HCT116 (cell line): ENCODE measurements around the gene SERINC5. TPM values are rescaled to one million over a fixed set of nuclear protein-coding genes. Genes with fewer than 3 reads are reported as not detected.

Experiments
- ATAC-seq: fragments of 200-7000 bp; cut with Tn5 transposase; 2 replicates; pipeline ENCODE4 v1.9.1; 2020; ENCODE audit warnings: mild to moderate bottlenecking, moderate library complexity
- BruUV-seq: library from RNA; stranded (reverse); fragments of 400-500 nt; replicated peaks from 2 replicates; lab custom pipeline; 2021; lab: Mats Ljungman, UMichigan
- CTCF ChIA-PET: fragments of 300-600 bp; sonication (Branson Sonifier 250); formaldehyde crosslinking; loops from one replicate; lab custom pipeline; 2021; ENCODE audit warnings: antibody characterized with exemption; lab: Charles Lee
- POLR2A ChIA-PET: fragments of 300-600, 350-600 bp; sonication (Branson Sonifier 250); formaldehyde crosslinking; loops from one replicate; lab custom pipeline; 2021; ENCODE audit warnings: antibody characterized with exemption; lab: Charles Lee
- RAD21 ChIA-PET, 2 experiments: fragments of 300-600 bp; sonication (Branson Sonifier 250); formaldehyde crosslinking; loops; one replicate each; lab custom pipeline; 2023; ENCODE audit warnings: low total read pairs in 2 of 2; ENCODE audit not compliant: uncharacterized antibody in 2 of 2, unreplicated experiment in 2 of 2, low non-redundant PET in 1 of 2; lab: Charles Lee
- DNase-seq: peaks from one replicate; pipeline ENCODE4 v3.0.0-alpha.2; 2010; ENCODE audit warnings: low read depth, low spot score
- H2AFZ ChIP-seq: fragments of 200-600 bp; shearing (Covaris generic), sonication (generic); 2 replicates; pipeline ENCODE4 v1.6.1; 2017; ENCODE audit warnings: low read depth, mixed run types, mixed read lengths, antibody characterized with exemption, low read length; ENCODE audit not compliant: poor library complexity, severe bottlenecking
- H3K27ac ChIP-seq: 2 replicates; pipeline ENCODE4 v1.5.1; 2012; ENCODE audit warnings: low read depth, low read length
- H3K27me3 ChIP-seq: fragments of 200-600 bp; sonication (generic); 2 replicates; pipeline ENCODE4 v1.6.1; 2016; ENCODE audit warnings: mixed run types, low read length, mixed read lengths; ENCODE audit not compliant: insufficient read depth
- H3K36me3 ChIP-seq, 2 experiments: fragments of 200-500 bp in 1 of 2; fragments of 200-600 bp in 1 of 2; sonication (Bioruptor generic) in 1 of 2; sonication (generic) in 1 of 2; 2 replicates each; pipeline versions ENCODE4 v1.5.1 to v1.6.1; 2014 to 2016; ENCODE audit warnings: low read length in 2 of 2, inconsistent platforms in 1 of 2, mixed read lengths in 1 of 2, mixed run types in 1 of 2; ENCODE audit not compliant: insufficient read depth in 2 of 2, control insufficient read depth in 1 of 2
- H3K4me1 ChIP-seq, 2 experiments: fragments of 200-600 bp in 1 of 2; sonication (generic) in 1 of 2; 2 replicates each; pipeline versions ENCODE4 v1.5.1 to v1.6.1; 2012 to 2017; ENCODE audit warnings: low read length in 2 of 2, inconsistent platforms in 1 of 2, mild to moderate bottlenecking in 1 of 2, mixed read lengths in 1 of 2, mixed run types in 1 of 2, moderate library complexity in 1 of 2; ENCODE audit not compliant: insufficient read depth in 2 of 2, control insufficient read depth in 1 of 2
- H3K4me2 ChIP-seq: fragments of 200-600 bp; sonication (generic); 2 replicates; pipeline ENCODE4 v1.6.1; 2017; ENCODE audit warnings: mixed run types, low read length, mixed read lengths
- H3K4me3 ChIP-seq, 2 experiments: fragments of 200-600 bp in 1 of 2; sonication (generic) in 1 of 2; replicated peaks in 1 of 2; 2 replicates each; pipeline ENCODE4 v1.5.1; 2011 to 2016; ENCODE audit warnings: low read length in 2 of 2, control low read depth in 1 of 2, low read depth in 1 of 2, mild to moderate bottlenecking in 1 of 2, mixed read lengths in 1 of 2, mixed run types in 1 of 2
- H3K79me2 ChIP-seq: fragments of 200-600 bp; sonication (generic); 2 replicates; pipeline ENCODE4 v1.6.1; 2017; ENCODE audit warnings: mild to moderate bottlenecking, mixed run types, low read length, moderate library complexity, mixed read lengths; ENCODE audit not compliant: insufficient read depth
- H3K9ac ChIP-seq: fragments of 200-600 bp; sonication (generic); 2 replicates; pipeline ENCODE4 v1.6.1; 2016; ENCODE audit warnings: low read length, mixed read lengths
- H3K9me2 ChIP-seq: fragments of 200-600 bp; sonication (generic), shearing (Covaris generic); 2 replicates; pipeline ENCODE4 v1.6.1; 2017; ENCODE audit warnings: mixed run types, mild to moderate bottlenecking, moderate library complexity; ENCODE audit not compliant: insufficient read depth
- H3K9me3 ChIP-seq, 2 experiments: fragments of 200-500 bp in 1 of 2; fragments of 200-600 bp in 1 of 2; sonication (Bioruptor generic) in 1 of 2; sonication (generic) in 1 of 2; 2 replicates each; pipeline ENCODE4 v1.6.1; 2014 to 2017; ENCODE audit warnings: low read length in 2 of 2, mixed read lengths in 2 of 2, inconsistent platforms in 1 of 2, low read depth in 1 of 2, mild to moderate bottlenecking in 1 of 2, mixed run types in 1 of 2, moderate library complexity in 1 of 2; ENCODE audit not compliant: control insufficient read depth in 1 of 2, insufficient read depth in 1 of 2
- H4K20me1 ChIP-seq: fragments of 200-600 bp; sonication (generic), shearing (Covaris generic); 2 replicates; pipeline ENCODE4 v1.6.1; 2017; ENCODE audit warnings: mixed run types, mild to moderate bottlenecking, moderate library complexity; ENCODE audit not compliant: insufficient read depth
- ATF3 ChIP-seq: IDR thresholded peaks from 2 replicates; pipeline ENCODE4 v1.6.1; 2012
- CBX3 ChIP-seq: IDR thresholded peaks from 2 replicates; pipeline ENCODE4 v1.6.1; 2012; ENCODE audit warnings: low read depth
- CEBPB ChIP-seq: IDR thresholded peaks from 2 replicates; pipeline ENCODE4 v1.6.1; 2012; ENCODE audit warnings: low read depth
- CTCF ChIP-seq, 3 experiments: fragments of 200-600 bp in 1 of 3; sonication (generic) in 1 of 3; IDR thresholded peaks in 2 of 3; conservative IDR thresholded peaks in 1 of 3; 2 replicates each; pipeline ENCODE4 v1.5.1; 2012 to 2017; ENCODE audit warnings: low read depth in 2 of 3, low read length in 2 of 3, antibody characterized with exemption in 1 of 3, borderline replicate concordance in 1 of 3, control low read depth in 1 of 3, mild to moderate bottlenecking in 1 of 3, mixed read lengths in 1 of 3, mixed run types in 1 of 3, moderate library complexity in 1 of 3; ENCODE audit not compliant: insufficient read depth in 1 of 3
- EZH2 ChIP-seq: fragments of 200-600 bp; sonication (generic); IDR thresholded peaks from 2 replicates; pipeline ENCODE4 v1.6.1; 2017; ENCODE audit warnings: antibody characterized with exemption, mixed run types
- EZH2phosphoT487 ChIP-seq: fragments of 200-600 bp; IDR thresholded peaks from 2 replicates; pipeline ENCODE4 v1.6.1; 2018; ENCODE audit warnings: antibody characterized with exemption, borderline replicate concordance
- FOSL1 ChIP-seq: IDR thresholded peaks from 2 replicates; pipeline ENCODE4 v1.6.1; 2012; ENCODE audit warnings: low read depth
- JUND ChIP-seq: IDR thresholded peaks from 2 replicates; pipeline ENCODE4 v1.6.1; 2012
- POLR2A ChIP-seq: IDR thresholded peaks from 2 replicates; pipeline ENCODE4 v1.7.0; 2011; ENCODE audit warnings: borderline replicate concordance; ENCODE audit not compliant: insufficient read depth, insufficient read length; ENCODE audit errors: extremely low read depth
- POLR2AphosphoS5 ChIP-seq: IDR thresholded peaks from 2 replicates; pipeline ENCODE4 v1.6.1; 2011; ENCODE audit warnings: mild to moderate bottlenecking, low read depth, low read length, moderate library complexity
- RAD21 ChIP-seq: IDR thresholded peaks from 2 replicates; pipeline ENCODE4 v1.6.1; 2012; ENCODE audit warnings: low read depth, mild to moderate bottlenecking
- SIN3A ChIP-seq: IDR thresholded peaks from 2 replicates; pipeline ENCODE4 v1.6.1; 2012; ENCODE audit warnings: low read depth
- SRF ChIP-seq: IDR thresholded peaks from 2 replicates; pipeline ENCODE4 v1.6.1; 2012; ENCODE audit warnings: low read depth
- TCF7L2 ChIP-seq: IDR thresholded peaks from 2 replicates; pipeline ENCODE4 v1.7.0; 2011; ENCODE audit warnings: borderline replicate concordance, inconsistent platforms; ENCODE audit not compliant: insufficient read depth, insufficient read length; ENCODE audit errors: extremely low read depth
- ZFX ChIP-seq: fragments of 450-650 bp; IDR thresholded peaks from 2 replicates; pipeline ENCODE4 v1.6.1; 2017
- ZNF274 ChIP-seq: fragments of 200-500 bp; sonication (Bioruptor generic); IDR thresholded peaks from 2 replicates; pipeline ENCODE4 v1.6.1; 2014; ENCODE audit warnings: mild to moderate bottlenecking, low read depth, low read length, inconsistent platforms
- intact Hi-C: fragments of 100-400 bp; cut with micrococcal nuclease; formaldehyde crosslinking; loops from 2 replicates; pipeline ENCODE4 v1.10.0; 2022
- total RNA-seq: library from RNA; stranded (reverse); gene quantifications from one replicate; pipeline ENCODE4 v1.2.1, GENCODE V29; 2021; ENCODE audit not compliant: unreplicated experiment
- TF ChIP-seq, protein P1 (sequence below): IDR thresholded peaks from 2 replicates; pipeline ENCODE4 v1.6.1; 2011; ENCODE audit warnings: mild to moderate bottlenecking, low read length, moderate library complexity; ENCODE audit not compliant: insufficient replicate concordance; ENCODE audit errors: extremely low read depth

The SERINC5 gene
- total RNA-seq, 1 experiment from 2014 or later, result 39.3 TPM

GRCh38 chr5:80189701-80190100 lies 66.1 kb downstream of the SERINC5 start:
- Histone ChIP-seq H3K27me3 (no peaks in the 10 kb centered on the region), H3K9ac (no peak overlapping the region), H3K4me2 (no peak overlapping the region), H3K9me3 (no peaks in the 10 kb centered on the region), H3K4me1 (peaks cover 48 to 54% of the 10 kb centered on the region in 2 experiments), H3K4me3 (no peak overlapping the region), H3K27ac (no peak overlapping the region), H2AFZ (no peak overlapping the region)
- no peak for DNase-seq
- intact Hi-C loops, result no loop called here
- no peak for TF ChIP-seq ZFX
- no peak for TF ChIP-seq CTCF (IDR thresholded peaks at IDR 0.05 in 2 of 3, conservative IDR thresholded peaks at IDR 0.05 in 1 of 3; ENCODE audit: borderline replicate concordance in 1 of 3, insufficient read depth in 1 of 3, low read depth in 2 of 3, low read length in 2 of 3)
- no peak for TF ChIP-seq POLR2A
- no peak for TF ChIP-seq ATF3
- TF ChIP-seq, protein P1, sequence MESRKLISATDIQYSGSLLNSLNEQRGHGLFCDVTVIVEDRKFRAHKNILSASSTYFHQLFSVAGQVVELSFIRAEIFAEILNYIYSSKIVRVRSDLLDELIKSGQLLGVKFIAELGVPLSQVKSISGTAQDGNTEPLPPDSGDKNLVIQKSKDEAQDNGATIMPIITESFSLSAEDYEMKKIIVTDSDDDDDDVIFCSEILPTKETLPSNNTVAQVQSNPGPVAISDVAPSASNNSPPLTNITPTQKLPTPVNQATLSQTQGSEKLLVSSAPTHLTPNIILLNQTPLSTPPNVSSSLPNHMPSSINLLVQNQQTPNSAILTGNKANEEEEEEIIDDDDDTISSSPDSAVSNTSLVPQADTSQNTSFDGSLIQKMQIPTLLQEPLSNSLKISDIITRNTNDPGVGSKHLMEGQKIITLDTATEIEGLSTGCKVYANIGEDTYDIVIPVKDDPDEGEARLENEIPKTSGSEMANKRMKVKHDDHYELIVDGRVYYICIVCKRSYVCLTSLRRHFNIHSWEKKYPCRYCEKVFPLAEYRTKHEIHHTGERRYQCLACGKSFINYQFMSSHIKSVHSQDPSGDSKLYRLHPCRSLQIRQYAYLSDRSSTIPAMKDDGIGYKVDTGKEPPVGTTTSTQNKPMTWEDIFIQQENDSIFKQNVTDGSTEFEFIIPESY, result no peak
- no peak for TF ChIP-seq JUND
- TF ChIP-seq ZNF274, result no peak
- no peak for TF ChIP-seq EZH2
- TF ChIP-seq EZH2phosphoT487, result no peak
- TF ChIP-seq CBX3, result no peak
- TF ChIP-seq CEBPB, result no peak
- no peak for TF ChIP-seq RAD21
- TF ChIP-seq FOSL1, result no peak
- no peak for TF ChIP-seq SRF
- no peak for TF ChIP-seq TCF7L2
- TF ChIP-seq SIN3A, result no peak
- TF ChIP-seq POLR2AphosphoS5, result no peak
- TF ChIP-seq, all 23 proteins: peak for 0
- POLR2A ChIA-PET, result no interaction called here
- Histone ChIP-seq H3K79me2 (no peaks in the 10 kb centered on the region), H3K9me2 (no peaks in the 10 kb centered on the region), H4K20me1 (no peaks in the 10 kb centered on the region), H3K36me3 (no peaks in the 10 kb centered on the region)
- ATAC-seq, result no peak
- RAD21 ChIA-PET, result no interaction called here
- no TSS peak for BruUV-seq
- CTCF ChIA-PET, result no interaction called here
